ENCODE results near the gene STIM1. TPM values are rescaled to one million over a fixed set of nuclear protein-coding genes. Genes with fewer than 3 reads are reported as not detected.
A peak's percentile ranks its signal among the peaks of the same experiment; 100 is the strongest.

The STIM1 gene
- total RNA-seq, 4 donors from 2014 or later, result 50.1 to 112 (median 63.3) TPM

DNA sequence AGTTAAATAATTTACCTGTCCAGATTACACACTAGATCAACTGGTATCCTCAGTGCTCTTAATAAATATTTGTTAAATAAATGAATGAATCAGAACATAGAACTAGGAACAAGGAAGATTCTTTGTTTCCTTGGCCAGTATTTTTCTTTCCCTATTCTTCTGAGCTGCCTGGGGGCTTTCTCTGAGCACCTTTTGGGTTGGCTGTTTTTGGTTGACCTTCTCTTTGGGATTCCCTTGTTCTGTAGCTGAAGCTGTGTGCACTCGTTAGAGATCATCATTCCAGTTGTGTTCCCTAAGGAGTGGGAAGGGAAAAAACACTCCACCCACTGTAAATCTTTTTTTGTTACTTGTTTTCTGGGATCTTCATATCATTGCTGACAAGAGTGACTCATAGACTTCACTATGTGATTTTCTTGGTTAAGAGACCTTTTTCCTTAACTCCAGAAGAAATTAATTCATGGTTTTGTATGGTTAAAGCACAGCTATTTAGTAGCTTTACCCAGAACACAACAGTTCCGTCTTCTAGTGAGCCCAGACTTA lies 84.3 kb downstream of the STIM1 start:
- TF ChIP-seq, protein P1, sequence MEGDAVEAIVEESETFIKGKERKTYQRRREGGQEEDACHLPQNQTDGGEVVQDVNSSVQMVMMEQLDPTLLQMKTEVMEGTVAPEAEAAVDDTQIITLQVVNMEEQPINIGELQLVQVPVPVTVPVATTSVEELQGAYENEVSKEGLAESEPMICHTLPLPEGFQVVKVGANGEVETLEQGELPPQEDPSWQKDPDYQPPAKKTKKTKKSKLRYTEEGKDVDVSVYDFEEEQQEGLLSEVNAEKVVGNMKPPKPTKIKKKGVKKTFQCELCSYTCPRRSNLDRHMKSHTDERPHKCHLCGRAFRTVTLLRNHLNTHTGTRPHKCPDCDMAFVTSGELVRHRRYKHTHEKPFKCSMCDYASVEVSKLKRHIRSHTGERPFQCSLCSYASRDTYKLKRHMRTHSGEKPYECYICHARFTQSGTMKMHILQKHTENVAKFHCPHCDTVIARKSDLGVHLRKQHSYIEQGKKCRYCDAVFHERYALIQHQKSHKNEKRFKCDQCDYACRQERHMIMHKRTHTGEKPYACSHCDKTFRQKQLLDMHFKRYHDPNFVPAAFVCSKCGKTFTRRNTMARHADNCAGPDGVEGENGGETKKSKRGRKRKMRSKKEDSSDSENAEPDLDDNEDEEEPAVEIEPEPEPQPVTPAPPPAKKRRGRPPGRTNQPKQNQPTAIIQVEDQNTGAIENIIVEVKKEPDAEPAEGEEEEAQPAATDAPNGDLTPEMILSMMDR (IDR thresholded peaks at IDR 0.05), result no peak
- TF ChIP-seq POLR2A (IDR thresholded peaks at IDR 0.05), result no peak
- WGBS, 2 donors, result 44 to 47% methylated on average over 2 of the region's 2 CpGs
- intact Hi-C loops (cut with DNase I), result no loop called here

DNA sequence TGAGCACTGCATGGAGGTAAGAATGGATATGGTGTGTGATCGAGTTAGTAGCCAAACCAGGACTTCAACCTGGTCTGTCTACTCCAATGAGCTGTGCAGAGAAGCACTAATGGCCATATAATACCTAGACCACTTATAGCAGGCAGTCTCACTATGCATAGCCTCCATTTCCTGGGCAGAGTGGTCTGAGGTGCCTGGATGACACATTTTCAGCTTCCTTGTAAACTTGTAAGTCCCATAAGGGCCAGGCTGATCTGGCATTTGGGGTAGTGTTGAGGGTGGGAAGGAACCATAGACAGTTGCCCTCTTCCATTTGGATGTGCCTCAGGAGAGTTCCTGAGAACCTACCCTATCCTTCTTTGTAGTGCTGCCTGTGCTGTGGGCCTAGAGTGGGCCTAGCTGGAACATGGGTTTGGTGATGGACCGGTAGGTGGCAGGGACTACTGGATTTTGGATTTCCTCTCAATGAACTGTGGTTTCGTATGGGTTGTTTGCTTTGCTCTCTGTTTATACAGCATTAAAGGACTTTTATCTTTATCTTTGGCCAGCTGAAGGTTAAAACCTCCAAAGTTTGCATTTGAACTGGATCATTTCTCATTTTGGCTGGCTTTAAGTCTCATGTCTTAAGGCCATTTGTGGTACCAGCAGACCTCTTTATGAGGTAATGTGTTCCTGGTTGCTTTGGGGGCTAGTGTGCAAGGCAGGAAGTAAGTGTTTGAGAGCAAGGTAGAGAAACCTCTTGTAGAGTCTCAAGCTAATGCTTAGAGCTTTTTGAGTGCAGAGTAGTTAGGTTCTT lies 86.9 kb downstream of the STIM1 start:
- H3K27ac ChIP-seq, result peak overlapping the region; percentile 45 to 86 (median 66)
- 55 to 73% methylated on average over 3 of the region's 3 CpGs for WGBS, 2 donors
- no peaks in the 10 kb centered on the region for H3K36me3 ChIP-seq
- no peaks in the 10 kb centered on the region for H3K9me3 ChIP-seq
- peaks cover 37 to 100% (median 63%) of the 10 kb centered on the region in 3 donors for H3K4me1 ChIP-seq
- intact Hi-C loops (cut with DNase I), result no loop called here
- DNase-seq, result no peak
- H3K27me3 ChIP-seq, result no peaks in the 10 kb centered on the region
- TF ChIP-seq, protein P1 (IDR thresholded peaks at IDR 0.05), result no peak
- no peak for TF ChIP-seq POLR2A (IDR thresholded peaks at IDR 0.05)
- H3K4me3 ChIP-seq, result no peak overlapping the region

More for the DNA sequence above, 84.3 kb downstream of the STIM1 start:
- H3K4me1 ChIP-seq, result peaks cover 28 to 96% (median 49%) of the 10 kb centered on the region in 3 donors
- no peaks in the 10 kb centered on the region for H3K27me3 ChIP-seq
- DNase-seq, result no peak
- H3K9me3 ChIP-seq, result no peaks in the 10 kb centered on the region
- H3K27ac ChIP-seq, result peak overlapping the region; percentile 11 to 71 (median 52)
- peaks cover 0 to 4% (median 0%) of the 10 kb centered on the region in 3 donors for H3K36me3 ChIP-seq
- no peak overlapping the region for H3K4me3 ChIP-seq

DNA sequence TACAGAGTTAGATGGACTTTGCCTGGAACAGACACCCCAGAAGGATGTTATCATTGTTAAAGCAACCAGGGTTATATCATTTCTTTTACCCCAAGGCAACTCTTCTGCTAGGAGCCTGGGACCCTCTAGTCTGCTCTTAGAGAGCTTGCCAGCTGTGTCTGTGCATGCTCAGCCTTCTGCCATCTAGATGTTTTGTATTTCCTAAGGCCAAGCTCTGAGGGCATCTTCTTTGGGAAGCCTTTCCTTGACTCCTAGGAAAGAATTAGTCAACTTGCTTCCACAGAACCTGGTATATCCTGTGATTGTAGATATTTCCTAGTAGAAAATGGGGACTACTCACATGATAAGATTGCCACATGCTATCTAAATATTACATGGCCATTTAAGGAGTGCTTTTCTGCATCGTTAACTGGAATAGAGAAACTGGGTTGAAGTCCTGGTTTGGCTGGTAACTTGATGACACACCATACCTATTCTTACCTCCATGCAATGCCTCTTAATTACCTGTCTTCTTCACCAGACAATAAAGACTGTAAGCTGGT lies 87.6 kb downstream of the STIM1 start:
- H3K36me3 ChIP-seq, result no peaks in the 10 kb centered on the region
- TF ChIP-seq POLR2A (IDR thresholded peaks at IDR 0.05), result no peak
- TF ChIP-seq, protein P1 (IDR thresholded peaks at IDR 0.05), result no peak
- peaks cover 44 to 100% (median 69%) of the 10 kb centered on the region in 3 donors for H3K4me1 ChIP-seq
- intact Hi-C loops (cut with DNase I), result no loop called here
- H3K4me3 ChIP-seq, result no peak overlapping the region
- WGBS, 2 donors, result 21 to 33% methylated on average over 1 of the region's 1 CpG
- no peak for DNase-seq
- no peaks in the 10 kb centered on the region for H3K27me3 ChIP-seq
- H3K9me3 ChIP-seq, result no peaks in the 10 kb centered on the region
- peak overlapping the region; percentile 45 to 86 (median 66) for H3K27ac ChIP-seq

- TF ChIP-seq, protein P1 (IDR thresholded peaks at IDR 0.05), result no peak
- TF ChIP-seq POLR2A (IDR thresholded peaks at IDR 0.05), result no peak
- H3K27ac ChIP-seq, result peak overlapping the region in 3 of 4 donors; percentile 48 to 86 (median 85)
- 25 to 33% methylated on average over 1 of the region's 1 CpG for WGBS, 2 donors
- no peaks in the 10 kb centered on the region for H3K36me3 ChIP-seq
- intact Hi-C loops (cut with DNase I), result no loop called here
- no peak overlapping the region for H3K4me3 ChIP-seq
- H3K4me1 ChIP-seq, result peaks cover 47 to 100% (median 78%) of the 10 kb centered on the region in 3 donors
- H3K27me3 ChIP-seq, result no peaks in the 10 kb centered on the region
- H3K9me3 ChIP-seq, result no peaks in the 10 kb centered on the region
- no peak for DNase-seq
Observed at GRCh38 chr11:3944198-3944597, 88.7 kb downstream of the STIM1 start.

GRCh38 chr11:3946455-3947017 lies 91.1 kb downstream of the STIM1 start:
- Histone ChIP-seq H3K27me3 (no peaks in the 10 kb centered on the region), H3K27ac (peak overlapping the region; percentile 60 to 89 (median 86)), H3K9me3 (no peaks in the 10 kb centered on the region), H3K36me3 (no peaks in the 10 kb centered on the region), H3K4me3 (no peak overlapping the region), H3K4me1 (peaks cover 54 to 100% (median 88%) of the 10 kb centered on the region in 3 donors)
- WGBS, 2 donors, result 51 to 57% methylated on average over 2 of the region's 2 CpGs
- intact Hi-C loops (cut with DNase I), result no loop called here
- TF ChIP-seq, protein P1 (IDR thresholded peaks at IDR 0.05), result no peak
- TF ChIP-seq POLR2A (IDR thresholded peaks at IDR 0.05), result no peak
- DNase-seq, result no peak
